Thyroid gland (tissue), 4 donors: ENCODE data around the gene PKP3. TPM values are rescaled to one million over a fixed set of nuclear protein-coding genes. Genes with fewer than 3 reads are reported as not detected.

Experiments used
- DNase-seq, 2 donors: peaks; one replicate each; pipeline ENCODE4 v3.0.0-alpha.2; 2019
- H3K27ac ChIP-seq, 3 donors: fragments of 200-600 bp; sonication (generic); 1 replicate in 2 of 3; 2 replicates in 1 of 3; pipeline ENCODE4 v1.5.1; 2016 to 2019; ENCODE audit warnings: mild to moderate bottlenecking in 1 of 3, moderate library complexity in 1 of 3
- H3K27me3 ChIP-seq: fragments of 200-600 bp; sonication (generic); one replicate; pipeline ENCODE4 v1.5.1; 2019
- H3K36me3 ChIP-seq, 2 donors: fragments of 200-600 bp; sonication (generic); one replicate each; pipeline ENCODE4 v1.5.1; 2016 to 2019
- H3K4me1 ChIP-seq, 2 donors: fragments of 200-600 bp; sonication (generic); one replicate each; pipeline ENCODE4 v1.5.1; 2017 to 2019
- H3K4me3 ChIP-seq, 3 donors: fragments of 200-600 bp; sonication (generic); replicated peaks in 1 of 3; 1 replicate in 2 of 3; 2 replicates in 1 of 3; pipeline ENCODE4 v1.5.1; 2016; ENCODE audit warnings: mild to moderate bottlenecking in 1 of 3
- H3K9me3 ChIP-seq: fragments of 200-600 bp; sonication (generic); one replicate; pipeline ENCODE4 v1.5.1; 2017
- POLR2A ChIP-seq, 2 donors: fragments of 450-650 bp; IDR thresholded peaks; one replicate each; pipeline ENCODE4 v1.6.1; 2017; ENCODE audit warnings: antibody characterized with exemption in 2 of 2, mild to moderate bottlenecking in 2 of 2, moderate library complexity in 1 of 2
- WGBS, 2 donors: methylation state at CpG; one replicate each; pipeline ENCODE4 v1.1.5; 2017; 5-methylcytosine and 5-hydroxymethylcytosine counted together
- intact Hi-C: fragments of 100-400 bp; cut with DNase I; formaldehyde crosslinking; loops from one replicate; pipeline ENCODE4 v1.15.1; 2023
- total RNA-seq, 4 donors: library from RNA; depleted of rRNA; stranded (reverse); fragments of >200 nt; gene quantifications; one replicate each; pipeline ENCODE4 v1.2.3, GENCODE V29; 2016
- TF ChIP-seq, protein P1 (sequence below), 6 experiments: fragments of 200-600 bp in 3 of 6; fragments of 450-650 bp in 3 of 6; sonication (generic) in 3 of 6; IDR thresholded peaks; one replicate each; pipeline ENCODE4 v1.5.1; 2016 to 2019; ENCODE audit warnings: antibody characterized with exemption in 6 of 6, mild to moderate bottlenecking in 2 of 6, inconsistent platforms in 1 of 6, moderate library complexity in 1 of 6

PKP3 gene
- total RNA-seq, 4 donors from 2014 or later = 30.4 to 58.4 (median 46.9) TPM

DNA sequence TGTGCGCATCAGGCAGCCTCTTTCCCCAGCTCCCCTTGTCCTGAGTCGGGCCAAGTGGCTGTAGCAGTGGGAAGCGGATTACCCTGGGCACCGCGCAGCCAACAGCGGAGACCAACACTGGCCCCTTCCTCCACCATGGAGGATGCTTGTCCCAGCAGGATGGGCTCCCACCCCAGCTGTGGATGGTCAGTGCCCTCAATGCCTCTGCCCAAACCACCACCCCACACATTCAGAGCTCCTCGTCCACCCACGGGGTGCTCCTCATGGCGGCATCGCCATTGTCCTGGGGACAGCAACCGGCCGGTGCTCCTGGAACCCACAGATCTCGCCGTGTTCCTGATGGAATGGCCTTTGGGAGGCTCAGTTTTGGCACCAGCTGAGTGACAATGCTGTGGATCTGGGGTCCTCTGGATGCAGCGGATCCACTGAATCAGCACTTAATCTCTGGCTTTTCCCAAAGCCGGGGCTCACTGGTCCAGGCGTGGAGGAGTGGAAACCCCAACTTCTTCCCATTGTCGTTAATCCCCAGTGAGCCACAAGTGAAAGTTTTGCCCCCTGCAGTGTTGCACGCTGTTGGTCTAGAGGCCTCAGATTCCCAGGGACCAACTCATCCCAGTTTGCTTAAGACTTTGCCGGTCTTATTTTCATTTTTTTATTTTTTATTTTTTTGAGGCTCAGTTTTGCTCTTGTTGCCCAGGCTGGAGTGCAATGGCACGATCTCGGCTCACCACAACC, 28.9 kb upstream of the PKP3 start:
- WGBS, 2 donors = 85 to 87% methylated on average over 15 to 21 of the region's 22 CpGs
- no peak for TF ChIP-seq POLR2A (IDR thresholded peaks at IDR 0.05)
- TF ChIP-seq, protein P1, sequence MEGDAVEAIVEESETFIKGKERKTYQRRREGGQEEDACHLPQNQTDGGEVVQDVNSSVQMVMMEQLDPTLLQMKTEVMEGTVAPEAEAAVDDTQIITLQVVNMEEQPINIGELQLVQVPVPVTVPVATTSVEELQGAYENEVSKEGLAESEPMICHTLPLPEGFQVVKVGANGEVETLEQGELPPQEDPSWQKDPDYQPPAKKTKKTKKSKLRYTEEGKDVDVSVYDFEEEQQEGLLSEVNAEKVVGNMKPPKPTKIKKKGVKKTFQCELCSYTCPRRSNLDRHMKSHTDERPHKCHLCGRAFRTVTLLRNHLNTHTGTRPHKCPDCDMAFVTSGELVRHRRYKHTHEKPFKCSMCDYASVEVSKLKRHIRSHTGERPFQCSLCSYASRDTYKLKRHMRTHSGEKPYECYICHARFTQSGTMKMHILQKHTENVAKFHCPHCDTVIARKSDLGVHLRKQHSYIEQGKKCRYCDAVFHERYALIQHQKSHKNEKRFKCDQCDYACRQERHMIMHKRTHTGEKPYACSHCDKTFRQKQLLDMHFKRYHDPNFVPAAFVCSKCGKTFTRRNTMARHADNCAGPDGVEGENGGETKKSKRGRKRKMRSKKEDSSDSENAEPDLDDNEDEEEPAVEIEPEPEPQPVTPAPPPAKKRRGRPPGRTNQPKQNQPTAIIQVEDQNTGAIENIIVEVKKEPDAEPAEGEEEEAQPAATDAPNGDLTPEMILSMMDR (IDR thresholded peaks at IDR 0.05) = no peak
- Histone ChIP-seq H3K9me3 (no peaks in the 10 kb centered on the region), H3K36me3 (no peaks in the 10 kb centered on the region), H3K27me3 (peaks cover 20% of the 10 kb centered on the region), H3K4me3 (no peak overlapping the region), H3K27ac (no peak overlapping the region), H3K4me1 (peaks cover 0 to 8% of the 10 kb centered on the region in 2 donors)
- intact Hi-C loops = loop anchor here (5.0 kb wide), 1 partner anchor 163 kb away; no protein-coding TSS in a partner anchor
- DNase-seq = no peak

GRCh38 chr11:365831-366230, 28.2 kb upstream of the PKP3 start:
- Histone ChIP-seq H3K36me3 (no peaks in the 10 kb centered on the region), H3K4me3 (no peak overlapping the region), H3K27me3 (peaks cover 20% of the 10 kb centered on the region), H3K27ac (no peak overlapping the region), H3K9me3 (no peaks in the 10 kb centered on the region), H3K4me1 (peaks cover 0 to 8% of the 10 kb centered on the region in 2 donors)
- 77 to 81% methylated on average over 15 of the region's 16 CpGs for WGBS, 2 donors
- intact Hi-C loops = loop anchor here (5.0 kb wide), 1 partner anchor 164 kb away; no protein-coding TSS in a partner anchor
- TF ChIP-seq, protein P1 (IDR thresholded peaks at IDR 0.05) = no peak
- TF ChIP-seq POLR2A (IDR thresholded peaks at IDR 0.05) = no peak
- DNase-seq = no peak

GRCh38 chr11:367956-368413, 26.0 kb upstream of the PKP3 start:
- DNase-seq = no peak
- H3K27me3 ChIP-seq = peaks cover 20% of the 10 kb centered on the region
- no peaks in the 10 kb centered on the region for H3K9me3 ChIP-seq
- H3K36me3 ChIP-seq = no peaks in the 10 kb centered on the region
- H3K4me1 ChIP-seq = peaks cover 0 to 8% of the 10 kb centered on the region in 2 donors
- 27 to 37% methylated on average over 7 of the region's 7 CpGs for WGBS, 2 donors
- intact Hi-C loops = loop anchor here (5.0 kb wide), 1 partner anchor 166 kb away; no protein-coding TSS in a partner anchor
- TF ChIP-seq, protein P1 (IDR thresholded peaks at IDR 0.05) = no peak
- no peak for TF ChIP-seq POLR2A (IDR thresholded peaks at IDR 0.05)
- H3K27ac ChIP-seq = no peak overlapping the region
- no peak overlapping the region for H3K4me3 ChIP-seq

- WGBS, 2 donors = 0 to 10% methylated on average over 12 of the region's 61 CpGs
- Histone ChIP-seq H3K4me1 (peaks cover 0 to 8% of the 10 kb centered on the region in 2 donors), H3K9me3 (no peaks in the 10 kb centered on the region), H3K27me3 (peaks cover 20% of the 10 kb centered on the region), H3K4me3 (peak overlapping the region in 1 of 3 donors; percentile 2), H3K36me3 (no peaks in the 10 kb centered on the region), H3K27ac (no peak overlapping the region)
- DNase-seq = peak; percentile 18 to 20
- TF ChIP-seq POLR2A (IDR thresholded peaks at IDR 0.05) = no peak
- TF ChIP-seq, protein P1 (IDR thresholded peaks at IDR 0.05) = no peak
- intact Hi-C loops = loop anchor here (5.0 kb wide), 1 partner anchor 166 kb away; no protein-coding TSS in a partner anchor
Measured at GRCh38 chr11:368414-369335, 25.3 kb upstream of the PKP3 start.
